ENCODE results near the gene PLA2G3. TPM values are rescaled to one million over a fixed set of nuclear protein-coding genes. Genes with fewer than 3 reads are reported as not detected.
"Not testable (repeated sequence)": the region's sequence is repeated elsewhere in the genome, so short reads cannot be mapped to it uniquely, and the experiment has no call there.

PLA2G3 gene
- total RNA-seq, 2 experiments from 2014 or later = not detected

- ChIA-PET CTCF (interaction anchor here (1.0 to 1.4 kb wide), 2 partner anchors 21 to 106 kb away, joined by 4 read pairs; partner anchors contain the start of gene LIMK2), POLR2A (no interaction called here)
Measured at GRCh38 chr22:31106001-31106571, 34.2 kb downstream of the PLA2G3 start.

DNA sequence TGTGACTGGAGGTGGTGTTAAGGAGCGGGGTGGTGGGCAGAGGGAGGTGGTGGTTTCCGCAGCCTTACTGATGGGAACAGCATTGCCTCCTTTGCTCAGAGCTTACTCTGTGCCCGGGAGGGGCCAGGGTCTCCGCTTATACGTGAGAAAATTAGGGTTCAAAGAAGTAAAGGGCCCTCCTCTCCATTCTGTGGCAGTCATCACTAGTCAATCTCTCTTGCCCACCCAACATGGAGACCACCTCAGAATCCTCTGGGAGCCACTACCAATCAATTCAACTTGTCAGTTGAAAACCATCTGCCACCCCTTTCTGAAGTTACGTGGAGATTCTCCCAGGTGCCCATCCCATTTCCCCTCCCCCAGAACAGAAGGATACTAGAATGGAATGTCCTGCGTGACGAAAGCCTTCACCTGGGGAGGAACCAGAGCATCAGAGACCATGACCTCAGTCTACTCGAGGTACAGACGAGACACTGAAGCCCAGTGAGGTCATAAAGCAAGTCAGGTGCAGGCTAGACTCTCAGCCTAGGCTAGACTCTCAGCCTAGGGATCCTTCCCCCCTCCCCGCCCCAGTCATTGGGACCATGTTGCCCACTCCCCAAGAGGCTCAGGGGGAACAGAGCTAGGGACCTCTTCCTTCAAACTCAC is 34.9 kb downstream of the PLA2G3 start:
- CTCF ChIA-PET = interaction anchor here (1.0 to 1.4 kb wide), 5 partner anchors 16 to 106 kb away, joined by 3 to 4 read pairs (median 3); partner anchors contain the start of gene LIMK2
- POLR2A ChIA-PET = interaction anchor here (1.4 kb wide), 1 partner anchor 20 kb away, joined by 3 read pairs; no protein-coding TSS in a partner anchor

- ChIA-PET CTCF (interaction anchor here (1.3 to 1.4 kb wide), 3 partner anchors 15 to 44 kb away, joined by 3 read pairs; no protein-coding TSS in a partner anchor), POLR2A (interaction anchor here (1.4 kb wide), 1 partner anchor 20 kb away, joined by 3 read pairs; no protein-coding TSS in a partner anchor)
Measured at GRCh38 chr22:31104869-31105268, 35.4 kb downstream of the PLA2G3 start.

DNA sequence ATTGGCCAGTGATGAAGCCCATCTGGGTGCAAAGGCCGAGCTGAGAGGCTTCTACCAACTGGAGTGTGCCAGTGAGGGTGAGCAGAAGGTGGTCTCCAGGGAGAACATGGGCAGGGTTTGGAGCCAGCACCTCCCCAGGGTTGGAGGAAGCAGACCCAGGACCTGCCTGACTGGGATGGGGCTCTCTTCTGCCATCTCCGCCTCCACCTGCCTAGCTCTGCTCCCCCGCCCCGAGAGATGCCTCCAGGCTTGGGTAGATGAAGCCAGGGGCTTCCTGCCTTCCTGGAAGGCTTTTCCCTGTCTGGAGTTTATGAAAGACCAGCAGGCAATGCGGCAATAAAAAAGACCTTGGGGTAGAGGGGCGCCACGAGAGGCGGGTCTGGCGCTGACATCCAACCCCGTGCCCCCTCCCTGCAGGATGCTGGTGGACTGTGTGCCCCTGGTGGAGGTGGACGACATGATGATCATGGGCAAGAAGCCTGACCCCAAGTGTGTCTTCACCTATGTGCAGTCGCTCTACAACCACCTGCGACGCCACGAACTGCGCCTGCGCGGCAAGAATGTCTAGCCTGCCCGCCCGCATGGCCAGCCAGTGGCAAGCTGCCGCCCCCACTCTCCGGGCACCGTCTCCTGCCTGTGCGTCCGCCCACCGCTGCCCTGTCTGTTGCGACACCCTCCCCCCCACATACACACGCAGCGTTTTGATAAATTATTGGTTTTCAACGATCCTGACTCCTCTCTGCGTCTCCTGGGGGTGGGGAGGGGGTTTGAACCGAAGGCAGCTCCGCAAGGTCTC is 36.2 kb downstream of the PLA2G3 start:
- ChIA-PET CTCF (interaction anchor here (1.3 to 1.4 kb wide), 3 partner anchors 15 to 45 kb away, joined by 3 read pairs; no protein-coding TSS in a partner anchor), POLR2A (interaction anchor here (1.4 kb wide), 1 partner anchor 19 kb away, joined by 3 read pairs; no protein-coding TSS in a partner anchor)

GRCh38 chr22:31103111-31103510 is 37.2 kb downstream of the PLA2G3 start:
- CTCF ChIA-PET = interaction anchor here (1.3 kb wide), 1 partner anchor 22 kb away, joined by 4 read pairs; the partner anchor contains the start of gene SMTN
- POLR2A ChIA-PET = no interaction called here

DNA sequence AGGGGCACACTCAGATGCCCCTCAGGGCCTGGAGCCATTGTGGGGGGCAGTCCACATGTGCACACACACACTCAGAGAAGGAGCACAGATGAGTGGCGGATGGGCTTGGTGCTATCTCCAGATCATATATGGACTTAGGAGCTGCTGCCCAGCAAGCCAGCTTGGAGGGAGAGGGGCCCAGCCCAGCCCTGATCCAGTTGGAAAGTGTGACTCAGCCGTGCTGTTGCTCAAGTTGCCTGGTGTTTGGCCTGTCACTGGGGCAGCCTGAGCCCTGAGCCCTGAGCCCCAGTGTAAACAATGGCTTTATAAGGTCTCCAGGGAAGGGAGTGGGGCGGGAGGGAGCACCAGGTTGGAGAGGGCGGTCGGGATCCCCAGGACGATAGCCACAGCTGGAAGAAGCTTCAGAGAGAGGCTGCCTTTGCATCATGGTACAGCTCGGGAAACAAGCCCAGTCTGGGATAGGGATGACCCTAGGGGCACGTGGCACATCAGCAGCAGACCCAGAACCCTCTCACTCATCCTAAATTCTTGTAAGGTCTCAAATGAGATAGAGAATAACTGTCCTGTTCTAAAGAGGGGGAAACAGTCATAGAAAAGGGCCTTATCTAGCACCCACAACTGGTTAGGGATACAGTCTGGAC is 37.7 kb downstream of the PLA2G3 start:
- ChIA-PET CTCF (interaction anchor here (0.9 to 1.3 kb wide), 2 partner anchors 18 to 22 kb away, joined by 3 to 4 read pairs; partner anchors contain the start of gene SMTN), POLR2A (no interaction called here)

- POLR2A ChIA-PET = no interaction called here
Measured at GRCh38 chr22:31100762-31101525, 39.4 kb downstream of the PLA2G3 start.

GRCh38 chr22:31099841-31100761 is 40.2 kb downstream of the PLA2G3 start:
- ChIA-PET POLR2A (no interaction called here), CTCF (interaction anchor here (1.7 kb wide), 1 partner anchor 15 kb away, joined by 4 read pairs; no protein-coding TSS in a partner anchor)

More at GRCh38 chr22:31100762-31101525, 39.4 kb downstream of the PLA2G3 start:
- CTCF ChIA-PET = no interaction called here

DNA sequence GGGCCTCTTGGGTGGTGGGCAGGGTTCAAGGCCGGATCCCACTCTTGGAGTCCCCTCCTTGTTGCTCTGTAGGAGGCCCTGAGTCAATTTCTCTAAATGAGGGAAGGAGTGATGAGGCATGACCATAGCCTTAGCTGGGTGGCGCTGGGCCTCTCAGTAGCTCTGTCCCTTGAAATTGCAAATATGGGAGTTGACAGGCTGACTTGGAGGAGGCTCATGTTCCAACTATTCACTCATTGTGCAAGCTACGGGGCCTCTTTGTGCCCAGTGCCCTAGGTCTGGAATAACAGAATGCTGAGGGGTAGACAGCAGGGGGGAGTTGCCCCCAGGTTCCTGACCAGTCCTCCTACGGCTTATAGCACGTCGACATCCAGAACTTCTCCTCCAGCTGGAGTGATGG is 40.9 kb downstream of the PLA2G3 start:
- ChIA-PET POLR2A (no interaction called here), CTCF (interaction anchor here (1.7 kb wide), 1 partner anchor 14 kb away, joined by 4 read pairs; no protein-coding TSS in a partner anchor)

GRCh38 chr22:31098632-31099110 is 41.6 kb downstream of the PLA2G3 start:
- ChIA-PET CTCF (interaction anchor here (1.7 kb wide), 1 partner anchor 14 kb away, joined by 4 read pairs; no protein-coding TSS in a partner anchor), POLR2A (no interaction called here)

- CTCF ChIA-PET = no interaction called here
- POLR2A ChIA-PET = no interaction called here
Measured at GRCh38 chr22:31097941-31098631, 42.2 kb downstream of the PLA2G3 start.

GRCh38 chr22:31097539-31097938 is 42.8 kb downstream of the PLA2G3 start:
- CTCF ChIA-PET, POLR2A ChIA-PET: not testable (repeated sequence)

DNA sequence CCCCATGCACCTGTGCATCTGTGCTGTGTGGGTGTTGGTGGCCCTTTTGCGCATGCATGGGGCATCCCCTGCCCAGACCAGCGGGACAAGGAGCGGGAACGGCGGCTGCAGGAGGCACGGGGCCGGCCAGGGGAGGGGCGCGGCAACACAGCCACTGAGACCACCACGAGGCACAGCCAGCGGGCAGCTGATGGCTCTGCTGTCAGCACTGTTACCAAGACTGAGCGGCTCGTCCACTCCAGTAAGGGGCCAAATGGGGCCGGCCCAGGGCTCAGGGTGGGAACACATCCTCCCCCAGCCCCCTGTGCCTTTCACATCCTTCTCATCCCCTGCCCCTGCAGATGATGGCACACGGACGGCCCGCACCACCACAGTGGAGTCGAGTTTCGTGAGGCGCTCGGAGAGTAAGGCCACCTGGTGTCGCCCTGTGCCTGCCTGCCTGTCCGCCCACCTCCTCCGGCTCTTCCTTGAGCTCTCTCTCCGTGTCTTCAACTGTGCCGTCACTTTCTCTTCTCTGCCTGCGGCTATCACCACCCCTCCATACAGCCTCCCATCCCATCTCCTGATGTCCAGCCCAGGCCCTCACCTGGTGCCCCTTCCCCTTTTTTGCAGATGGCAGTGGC is 43.5 kb downstream of the PLA2G3 start:
- POLR2A ChIA-PET = no interaction called here
- CTCF ChIA-PET = no interaction called here

DNA sequence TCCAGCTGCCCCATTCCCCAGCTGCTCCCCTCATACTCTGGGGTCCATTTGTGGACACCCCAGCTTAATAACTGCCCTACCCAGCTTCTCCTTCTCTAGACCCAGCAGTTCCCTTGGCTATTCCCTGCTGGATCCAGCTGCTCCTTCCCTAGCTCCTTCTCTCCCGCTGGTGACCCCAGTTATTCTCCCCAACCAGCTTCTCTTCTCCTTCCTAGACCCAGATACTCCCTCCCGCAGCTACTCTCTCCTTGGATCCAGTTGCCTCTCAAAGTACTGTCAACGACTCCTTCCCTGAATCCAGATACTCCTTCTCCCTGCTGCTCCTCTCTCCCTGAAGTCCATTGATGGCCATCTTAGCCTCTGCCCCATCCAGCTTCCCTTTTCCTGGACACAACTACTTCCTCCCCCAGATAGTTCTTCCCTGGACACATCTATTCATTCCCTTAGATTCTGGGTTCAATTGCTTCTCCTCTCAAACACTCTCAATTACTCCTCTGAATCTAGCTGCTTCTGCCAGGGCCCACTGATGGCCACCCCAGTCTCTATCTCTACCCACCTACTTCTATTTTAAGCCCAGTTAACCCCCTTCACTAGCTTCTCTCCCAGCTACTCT is 44.6 kb downstream of the PLA2G3 start:
- ChIA-PET CTCF (interaction anchor here (0.9 kb wide), 1 partner anchor 10 kb away, joined by 3 read pairs; no protein-coding TSS in a partner anchor), POLR2A (interaction anchor here (0.6 kb wide), 1 partner anchor 441 kb away, joined by 3 read pairs; no protein-coding TSS in a partner anchor)

GRCh38 chr22:31094741-31095140 is 45.6 kb downstream of the PLA2G3 start:
- ChIA-PET CTCF (no interaction called here), POLR2A (no interaction called here)

- ChIA-PET CTCF (no interaction called here), POLR2A (no interaction called here)
Measured at GRCh38 chr22:31094021-31094551, 46.2 kb downstream of the PLA2G3 start.

Data from activated CD8-positive, alpha-beta memory T cell treated with anti-CD3 and anti-CD28 coated beads for 36 hours (primary cell).